Measurements from ENCODE around the gene TCF7.

Gene TCF7

DNA sequence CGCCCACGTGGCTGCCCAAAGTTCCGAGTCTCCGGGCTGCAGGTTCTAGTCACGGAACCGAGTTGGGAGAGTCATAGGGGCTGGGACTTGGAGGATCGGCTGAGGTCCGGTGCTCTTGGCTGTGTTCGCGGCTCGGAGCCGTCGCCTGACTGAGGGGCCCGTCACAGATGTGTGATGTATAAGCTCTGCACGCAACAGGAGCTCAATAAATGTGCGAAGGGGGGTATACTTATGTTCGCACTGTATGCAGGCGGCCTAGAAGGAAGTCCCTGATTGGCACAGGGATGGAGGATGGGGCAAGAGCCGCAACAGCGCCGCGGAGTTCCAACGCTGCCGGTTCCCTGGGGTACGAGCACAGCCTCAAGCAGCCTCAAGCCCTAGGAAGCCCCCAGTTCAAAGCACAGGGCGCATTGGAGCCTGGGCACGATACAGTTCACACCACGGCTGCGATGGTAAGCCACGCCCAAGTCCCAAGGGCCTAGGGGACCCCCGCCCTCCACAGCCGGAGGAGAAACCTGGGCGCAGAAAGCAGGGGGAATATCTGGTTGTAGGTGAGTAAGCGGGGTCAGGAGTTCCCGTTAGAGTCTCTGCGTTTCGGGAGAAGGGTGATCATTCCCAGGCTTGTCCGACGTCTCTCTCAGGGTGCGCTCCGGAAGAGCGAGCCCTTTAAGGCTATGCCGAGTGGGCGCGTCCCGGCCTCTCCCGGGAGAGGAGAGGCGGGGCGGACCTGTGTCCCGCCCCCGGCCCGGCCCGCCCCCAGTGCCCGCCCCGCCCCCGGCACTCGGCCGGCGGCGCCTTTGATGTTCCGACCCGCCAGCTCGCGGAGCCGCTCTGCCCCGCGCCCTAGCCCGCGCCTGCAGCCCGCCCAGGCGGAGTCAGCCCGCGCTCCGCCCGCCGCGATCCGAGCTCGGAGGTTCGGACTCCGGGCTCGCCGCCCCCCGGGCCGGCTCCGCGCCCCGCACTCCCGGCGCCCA, at the start of gene TCF7:
Gene TCF7 (plus strand): TSS at position 780 of the 974 bp plus-strand sequence. CDS start 226 bp downstream, outside the sequence.
- no peak for DNase-seq (ENCODE audit: low read depth, low spot score)

- no peak for DNase-seq (ENCODE audit: low read depth, low spot score)
Measured at GRCh38 chr5:134069553-134069952, 44.9 kb upstream of the TCF7 start.

DNA sequence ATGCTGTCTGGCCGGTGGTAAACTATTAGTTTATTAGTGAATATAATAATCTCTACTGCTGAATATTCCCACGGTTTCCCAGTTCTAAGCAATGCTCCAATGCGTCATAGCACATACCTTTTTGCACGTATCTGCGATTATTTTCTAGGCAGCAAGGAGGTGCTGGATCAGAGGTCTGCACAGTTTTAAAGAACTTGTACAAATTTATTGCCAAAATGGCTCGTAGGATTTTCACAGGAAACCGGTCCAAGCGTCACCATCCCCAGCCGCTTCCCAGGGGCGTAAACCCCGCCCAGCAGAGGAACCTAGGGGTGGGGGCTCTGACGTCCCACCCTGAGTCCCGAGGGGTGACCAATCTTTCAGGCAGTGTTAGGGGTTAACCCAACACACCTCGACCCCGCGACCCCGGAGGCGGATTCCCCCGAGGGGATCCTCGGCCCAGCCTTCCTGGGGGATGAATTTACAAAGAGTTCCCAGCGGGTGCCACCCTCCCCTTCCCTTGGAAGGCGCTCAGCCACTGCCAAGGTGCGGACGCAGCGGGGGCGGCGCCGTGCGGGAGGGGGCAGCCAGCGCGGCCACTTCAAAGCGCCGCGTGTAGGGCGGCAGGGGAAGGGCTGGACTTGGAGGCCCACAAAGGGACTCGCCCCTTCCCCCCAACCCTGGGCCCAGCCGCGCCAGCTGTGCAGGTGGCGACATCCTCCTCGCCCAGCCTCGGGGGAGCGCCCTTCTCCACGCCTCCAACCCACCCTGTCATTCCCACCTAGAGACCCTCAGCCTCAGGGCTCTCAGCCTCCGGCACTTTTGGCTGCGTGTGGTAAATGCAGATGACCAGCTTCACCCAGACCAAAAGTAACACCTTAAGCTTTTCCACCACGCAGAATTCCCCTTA, 43.5 kb upstream of the TCF7 start:
- no peak for DNase-seq (ENCODE audit: low read depth, low spot score)

GRCh38 chr5:134071614-134072207, 42.8 kb upstream of the TCF7 start:
- DNase-seq (ENCODE audit: low read depth, low spot score), result no peak

- no peak for DNase-seq (ENCODE audit: low read depth, low spot score)
Measured at GRCh38 chr5:134072471-134073210, 41.8 kb upstream of the TCF7 start.

DNA sequence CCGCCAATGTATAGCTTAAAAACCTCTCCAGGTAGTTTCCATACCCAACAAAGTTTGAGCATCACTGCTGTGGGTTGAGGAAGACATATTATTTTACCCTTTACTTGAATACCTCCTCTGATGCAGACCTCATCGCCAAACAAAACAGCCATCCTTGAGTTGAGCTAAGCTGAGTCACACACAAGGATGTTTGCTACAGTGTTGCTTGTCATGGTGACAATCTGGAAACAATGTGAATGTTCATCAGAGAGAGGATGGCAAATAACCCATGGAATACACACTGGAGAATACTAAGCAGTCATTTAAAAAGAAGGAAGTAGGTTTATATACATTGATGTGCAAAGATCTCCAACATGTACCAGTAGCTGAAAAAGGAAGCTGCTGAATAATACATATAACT, 41.1 kb upstream of the TCF7 start:
- DNase-seq (ENCODE audit: low read depth, low spot score), result no peak

DNA sequence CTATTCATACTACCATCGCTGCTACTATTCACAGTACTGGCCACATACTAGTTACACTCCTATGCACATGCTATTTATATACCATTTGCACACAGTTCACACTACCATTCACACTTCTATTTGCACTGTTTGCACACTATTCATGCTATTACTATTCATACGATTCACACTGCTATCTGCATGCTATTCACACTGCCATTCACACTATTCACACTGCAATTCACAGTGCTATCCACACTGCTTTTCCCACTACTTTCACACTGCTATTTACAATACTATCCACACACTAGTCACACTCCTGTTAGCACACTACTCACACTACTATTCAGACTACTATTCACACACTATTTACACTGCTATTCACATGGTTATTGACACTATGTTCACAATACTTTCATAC, 39.4 kb upstream of the TCF7 start:
- DNase-seq (ENCODE audit: low read depth, low spot score), result no peak

GRCh38 chr5:134077926-134078580, 36.4 kb upstream of the TCF7 start:
- DNase-seq (ENCODE audit: low read depth, low spot score), result no peak

DNA sequence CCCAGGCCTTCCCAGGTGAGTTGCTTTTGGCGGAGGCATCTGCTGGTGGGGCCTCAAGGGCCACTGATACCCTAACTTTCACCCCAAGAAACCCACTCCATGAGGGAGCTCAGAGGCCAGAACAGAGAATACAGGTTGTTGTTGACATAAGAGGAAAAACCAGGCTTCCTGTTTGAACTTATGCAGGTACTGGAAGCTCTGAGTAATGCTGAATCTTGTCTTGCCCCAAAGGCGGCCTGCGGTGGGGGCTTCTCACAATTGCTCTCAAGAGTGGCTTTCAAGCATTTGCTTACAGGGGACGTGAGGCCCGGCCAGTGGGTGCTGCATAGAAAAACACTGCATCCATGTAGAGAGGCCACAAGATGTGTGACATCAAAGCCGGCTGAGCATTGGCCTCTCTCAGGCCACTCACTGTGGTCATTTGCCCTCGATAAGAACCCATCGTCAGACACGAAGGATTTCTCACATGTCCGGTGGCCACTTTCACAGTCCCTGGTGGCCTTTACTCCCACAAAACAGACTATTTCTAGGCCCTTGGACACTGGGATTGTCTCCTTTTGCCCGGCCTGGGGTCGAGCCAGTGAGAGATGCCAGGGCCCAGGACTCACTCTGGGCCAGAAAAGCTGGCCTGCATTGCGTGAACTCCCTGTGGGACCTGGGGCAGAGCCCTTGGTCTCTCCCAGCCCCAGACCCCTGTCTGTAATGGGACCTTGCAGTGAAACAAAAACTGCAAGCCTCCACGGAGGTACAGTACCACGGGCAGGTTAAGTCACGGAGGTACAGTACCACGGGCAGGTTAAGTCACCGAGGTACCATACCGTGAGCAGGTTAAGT, 34.5 kb upstream of the TCF7 start:
- DNase-seq (ENCODE audit: low read depth, low spot score), result no peak

DNA sequence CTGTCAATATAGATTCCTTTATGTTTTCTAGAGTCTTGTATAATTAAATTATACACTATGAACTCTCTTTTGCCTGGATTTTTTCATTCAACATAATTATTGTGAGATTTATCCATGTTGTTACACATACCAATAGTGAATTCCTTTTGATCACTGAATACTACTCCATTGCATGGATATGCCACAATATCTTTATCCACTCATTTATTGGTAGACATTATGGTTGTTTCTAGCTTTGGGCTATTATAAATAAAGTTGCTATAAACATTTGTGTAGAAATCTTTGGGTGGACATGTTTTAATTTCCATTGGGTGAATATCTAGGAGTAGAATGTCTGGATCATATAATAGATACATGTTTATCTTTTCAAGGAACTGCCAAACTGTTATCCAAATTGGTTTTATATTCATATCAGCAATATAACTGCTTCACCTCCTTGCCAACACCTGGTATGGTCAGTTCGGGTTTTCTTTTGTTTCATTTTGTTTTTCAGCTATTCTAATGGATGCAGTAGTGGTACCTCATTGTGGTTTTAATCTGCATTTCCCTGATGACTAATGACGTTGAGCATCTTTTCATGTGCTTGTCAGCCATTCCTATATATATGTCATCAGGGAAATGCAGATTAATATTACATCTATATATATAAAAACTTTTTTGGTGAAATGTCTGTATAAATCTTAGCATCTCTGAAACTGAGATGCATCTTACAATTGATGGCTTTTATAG, 32.1 kb upstream of the TCF7 start:
- DNase-seq (ENCODE audit: low read depth, low spot score), result no peak

- DNase-seq (ENCODE audit: low read depth, low spot score), result no peak
Measured at GRCh38 chr5:134083517-134083916, 31.0 kb upstream of the TCF7 start.

DNA sequence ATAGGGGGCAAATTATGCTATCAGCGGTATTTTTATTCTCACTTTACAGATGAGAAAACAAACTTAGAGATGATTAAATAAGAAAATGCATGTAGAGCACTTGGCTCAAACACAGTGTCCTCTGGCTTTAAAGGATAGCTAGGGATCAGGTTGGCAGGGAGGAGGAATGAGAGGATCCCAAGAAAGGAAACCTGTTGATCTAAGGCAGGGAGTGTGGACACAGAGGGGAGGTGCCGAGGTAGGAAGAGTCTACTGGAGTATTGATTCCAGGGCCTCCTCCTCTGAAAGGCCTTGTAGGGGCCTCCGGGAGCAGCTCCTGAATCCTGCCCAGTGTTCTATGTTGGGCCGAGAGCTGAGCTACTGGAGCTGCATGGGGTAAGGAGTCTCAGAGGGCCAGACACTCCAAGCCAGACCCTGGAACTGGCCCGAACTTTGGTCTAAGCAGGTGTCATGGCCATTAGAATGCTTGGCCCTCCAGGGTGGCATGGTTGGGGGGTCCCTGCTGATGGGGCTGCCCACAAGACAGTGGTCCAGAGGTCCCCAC, 30.4 kb upstream of the TCF7 start:
- DNase-seq (ENCODE audit: low read depth, low spot score), result no peak

GRCh38 chr5:134084570-134084969, 29.9 kb upstream of the TCF7 start:
- DNase-seq (ENCODE audit: low read depth, low spot score), result no peak

- no peak for DNase-seq (ENCODE audit: low read depth, low spot score)
Measured at GRCh38 chr5:134085411-134085810, 29.1 kb upstream of the TCF7 start.

DNA sequence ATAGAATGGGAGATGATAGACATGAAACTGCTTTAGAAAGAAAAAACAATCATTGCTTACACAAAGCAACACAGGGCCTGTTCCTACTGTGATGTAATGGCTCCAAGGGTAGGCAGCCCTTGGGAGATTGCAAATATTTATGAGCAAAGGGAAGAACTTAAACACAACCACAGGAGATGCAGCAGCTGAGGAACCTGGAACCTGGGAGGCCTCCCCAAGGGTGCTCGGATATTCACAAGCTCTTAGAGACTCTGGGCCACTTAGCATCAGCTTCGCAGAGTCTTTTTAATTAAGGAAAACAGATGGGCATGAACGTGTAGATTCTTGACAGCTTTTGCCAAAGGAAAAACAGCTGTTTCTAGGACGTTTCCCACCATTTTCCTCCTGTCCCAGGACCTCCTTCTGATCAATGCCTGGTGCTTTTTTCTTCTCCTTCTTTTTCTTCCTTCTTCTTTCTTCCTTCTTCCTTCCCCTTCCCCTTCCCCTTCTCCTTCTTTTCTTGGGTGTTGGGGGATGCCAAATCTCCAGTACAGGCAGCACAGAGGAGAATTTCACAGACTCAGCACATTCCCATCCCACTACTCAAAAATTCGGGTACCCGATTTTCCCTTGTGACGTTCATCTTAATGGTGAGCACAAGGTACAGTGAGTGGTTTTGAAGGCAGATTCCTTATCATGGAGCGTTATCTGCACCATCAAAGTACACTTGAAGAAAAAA, 28.1 kb upstream of the TCF7 start:
- DNase-seq (ENCODE audit: low read depth, low spot score), result no peak

GRCh38 chr5:134086943-134087305, 27.6 kb upstream of the TCF7 start:
- DNase-seq (ENCODE audit: low read depth, low spot score), result no peak

- DNase-seq (ENCODE audit: low read depth, low spot score), result no peak
Measured at GRCh38 chr5:134088291-134088690, 26.2 kb upstream of the TCF7 start.

DNA sequence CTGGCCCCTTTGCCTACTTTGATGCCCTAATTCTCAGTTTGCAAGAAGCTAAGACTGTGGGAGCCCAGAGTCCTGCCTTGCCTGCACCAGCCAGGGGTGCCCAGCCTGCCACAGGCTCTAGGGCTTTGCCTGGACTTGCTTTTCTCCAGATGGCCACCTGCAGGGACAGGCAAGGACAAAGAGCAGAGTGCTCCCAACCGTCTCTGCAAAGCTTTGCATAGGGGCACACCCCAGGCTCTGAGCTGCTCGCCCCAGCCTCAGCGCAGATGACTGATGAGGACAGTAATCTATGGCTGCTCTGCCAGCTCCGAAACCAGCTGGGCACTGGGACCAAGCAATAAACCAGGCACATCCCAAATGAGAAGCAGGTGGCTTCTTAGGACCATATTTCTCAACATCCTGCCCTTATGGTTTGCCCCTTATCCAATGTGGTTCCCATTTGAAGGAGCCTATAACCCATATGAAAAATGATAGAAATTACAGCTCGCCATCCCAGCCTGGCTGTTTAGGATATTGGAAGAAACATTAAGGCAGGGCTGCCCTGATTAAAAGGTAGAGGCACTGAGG, 25.4 kb upstream of the TCF7 start:
- DNase-seq (ENCODE audit: low read depth, low spot score), result no peak
